ENCODE data around the gene IDE. TPM values are rescaled to one million over a fixed set of nuclear protein-coding genes. Genes with fewer than 3 reads are reported as not detected.

Gene IDE
- total RNA-seq, 1 experiment from 2014 or later: 30.6 TPM

DNA sequence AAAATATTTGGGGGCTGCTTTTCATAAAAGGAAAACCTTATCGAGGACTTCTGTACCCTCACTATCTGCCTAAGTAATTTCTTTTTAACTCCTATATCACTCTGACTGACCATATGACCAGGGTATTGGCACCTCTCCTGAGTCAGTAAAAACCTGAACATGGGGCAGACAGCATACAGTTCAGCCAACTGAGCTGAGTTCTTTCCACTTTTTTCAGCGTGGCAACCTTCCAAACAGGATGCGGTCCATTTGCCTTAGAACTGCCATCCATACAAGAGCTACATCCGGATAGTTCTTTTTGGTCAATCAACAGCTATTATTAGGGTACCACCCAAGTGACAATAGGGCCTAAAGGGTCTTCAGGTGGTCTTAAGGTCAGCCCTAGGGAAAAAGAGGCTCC, 160.4 kb downstream of the IDE start:
- H3K27me3 Mint-ChIP-seq (ENCODE audit: unreplicated experiment): no peaks in the 10 kb centered on the region
- H3K36me3 Mint-ChIP-seq (ENCODE audit: insufficient read depth, unreplicated experiment): no peaks in the 10 kb centered on the region
- no peaks in the 10 kb centered on the region for H3K4me1 Mint-ChIP-seq (ENCODE audit: low read depth, unreplicated experiment)
- TF ChIP-seq, protein P1, sequence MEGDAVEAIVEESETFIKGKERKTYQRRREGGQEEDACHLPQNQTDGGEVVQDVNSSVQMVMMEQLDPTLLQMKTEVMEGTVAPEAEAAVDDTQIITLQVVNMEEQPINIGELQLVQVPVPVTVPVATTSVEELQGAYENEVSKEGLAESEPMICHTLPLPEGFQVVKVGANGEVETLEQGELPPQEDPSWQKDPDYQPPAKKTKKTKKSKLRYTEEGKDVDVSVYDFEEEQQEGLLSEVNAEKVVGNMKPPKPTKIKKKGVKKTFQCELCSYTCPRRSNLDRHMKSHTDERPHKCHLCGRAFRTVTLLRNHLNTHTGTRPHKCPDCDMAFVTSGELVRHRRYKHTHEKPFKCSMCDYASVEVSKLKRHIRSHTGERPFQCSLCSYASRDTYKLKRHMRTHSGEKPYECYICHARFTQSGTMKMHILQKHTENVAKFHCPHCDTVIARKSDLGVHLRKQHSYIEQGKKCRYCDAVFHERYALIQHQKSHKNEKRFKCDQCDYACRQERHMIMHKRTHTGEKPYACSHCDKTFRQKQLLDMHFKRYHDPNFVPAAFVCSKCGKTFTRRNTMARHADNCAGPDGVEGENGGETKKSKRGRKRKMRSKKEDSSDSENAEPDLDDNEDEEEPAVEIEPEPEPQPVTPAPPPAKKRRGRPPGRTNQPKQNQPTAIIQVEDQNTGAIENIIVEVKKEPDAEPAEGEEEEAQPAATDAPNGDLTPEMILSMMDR (IDR thresholded peaks at IDR 0.05; ENCODE audit: unreplicated experiment): no peak
- no peaks in the 10 kb centered on the region for H3K9me3 Mint-ChIP-seq (ENCODE audit: low read depth, unreplicated experiment)
- H3K4me3 Mint-ChIP-seq (ENCODE audit: low read depth, unreplicated experiment): no peak overlapping the region
- DNase-seq: no peak
- BruUV-seq (replicated peaks): no TSS peak
- CTCF ChIA-PET: no interaction called here
- intact Hi-C loops (cut with micrococcal nuclease; ENCODE audit: unreplicated experiment): no loop called here
- H3K27ac Mint-ChIP-seq (ENCODE audit: unreplicated experiment): no peak overlapping the region

DNA sequence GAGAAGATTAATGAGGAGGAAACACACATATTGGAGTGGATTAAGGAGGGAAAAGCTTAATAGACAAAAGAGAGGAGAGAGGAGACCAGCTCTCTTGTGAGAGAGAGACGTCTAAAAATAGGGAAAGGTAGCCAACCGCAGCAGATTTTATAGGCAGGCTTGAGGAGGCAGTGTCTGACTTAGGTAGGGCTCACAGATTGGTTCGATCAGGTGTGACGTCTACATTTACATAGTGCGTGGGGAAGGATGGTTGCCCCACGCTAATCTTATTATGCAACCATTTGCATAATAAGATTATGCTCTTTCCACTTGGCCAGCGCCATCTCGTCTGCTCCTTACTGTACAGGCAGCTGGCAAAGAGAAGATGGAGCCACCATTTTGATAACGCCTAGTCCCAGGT, 160.9 kb downstream of the IDE start:
- Mint-ChIP-seq H3K36me3 (ENCODE audit: insufficient read depth, unreplicated experiment) (no peaks in the 10 kb centered on the region), H3K4me3 (ENCODE audit: low read depth, unreplicated experiment) (no peak overlapping the region), H3K27ac (ENCODE audit: unreplicated experiment) (no peak overlapping the region), H3K4me1 (ENCODE audit: low read depth, unreplicated experiment) (no peaks in the 10 kb centered on the region), H3K27me3 (ENCODE audit: unreplicated experiment) (no peaks in the 10 kb centered on the region), H3K9me3 (ENCODE audit: low read depth, unreplicated experiment) (no peaks in the 10 kb centered on the region)
- no TSS peak for BruUV-seq (replicated peaks)
- CTCF ChIA-PET: no interaction called here
- intact Hi-C loops (cut with micrococcal nuclease; ENCODE audit: unreplicated experiment): no loop called here
- DNase-seq: no peak
- TF ChIP-seq, protein P1 (IDR thresholded peaks at IDR 0.05; ENCODE audit: unreplicated experiment): no peak

DNA sequence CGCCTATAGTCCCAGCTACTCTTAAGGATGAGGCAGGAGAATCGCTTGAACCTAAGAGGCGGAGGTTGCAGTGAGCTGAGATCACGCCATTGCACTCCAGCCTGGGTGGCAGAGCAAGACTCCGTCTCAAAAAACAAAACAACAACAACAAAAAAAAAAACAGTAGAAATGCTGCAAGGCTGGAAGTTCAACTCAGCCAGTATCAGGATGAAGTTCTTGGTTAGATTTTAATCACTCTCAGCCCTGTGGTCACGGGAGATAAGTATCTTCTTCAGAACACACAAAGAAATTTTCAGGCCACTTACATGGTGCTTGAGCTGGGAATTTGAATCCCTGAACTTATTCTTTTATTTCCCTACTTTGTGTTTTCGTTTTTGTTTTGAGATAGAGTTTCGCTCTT, 162.5 kb downstream of the IDE start:
- CTCF ChIA-PET: no interaction called here
- TF ChIP-seq, protein P1 (IDR thresholded peaks at IDR 0.05; ENCODE audit: unreplicated experiment): no peak
- DNase-seq: no peak
- no peak overlapping the region for H3K27ac Mint-ChIP-seq (ENCODE audit: unreplicated experiment)
- no peaks in the 10 kb centered on the region for H3K4me1 Mint-ChIP-seq (ENCODE audit: low read depth, unreplicated experiment)
- H3K36me3 Mint-ChIP-seq (ENCODE audit: insufficient read depth, unreplicated experiment): no peaks in the 10 kb centered on the region
- BruUV-seq (replicated peaks): no TSS peak
- no peak overlapping the region for H3K4me3 Mint-ChIP-seq (ENCODE audit: low read depth, unreplicated experiment)
- no peaks in the 10 kb centered on the region for H3K27me3 Mint-ChIP-seq (ENCODE audit: unreplicated experiment)
- no peaks in the 10 kb centered on the region for H3K9me3 Mint-ChIP-seq (ENCODE audit: low read depth, unreplicated experiment)
- intact Hi-C loops (cut with micrococcal nuclease; ENCODE audit: unreplicated experiment): no loop called here

DNA sequence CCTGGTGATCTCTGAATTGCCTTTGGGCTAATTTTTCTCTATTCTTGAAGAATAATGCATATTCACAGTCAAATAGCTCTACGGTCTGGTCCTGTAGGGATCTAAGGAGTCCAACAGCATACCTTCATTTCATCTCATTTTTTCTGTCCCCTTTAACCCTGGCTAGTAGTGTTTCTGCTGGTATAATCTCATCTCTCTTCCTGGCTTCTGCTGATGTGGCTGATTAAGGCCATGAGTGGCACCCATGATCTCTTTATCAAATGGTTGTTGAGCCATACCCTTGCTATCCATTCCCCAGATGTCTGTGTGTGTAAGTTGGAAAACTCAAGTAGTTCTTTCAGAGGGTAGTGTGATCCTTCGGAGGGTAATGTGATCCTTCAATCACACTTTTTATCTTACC, 163.4 kb downstream of the IDE start:
- CTCF ChIA-PET: no interaction called here
- TF ChIP-seq, protein P1 (IDR thresholded peaks at IDR 0.05; ENCODE audit: unreplicated experiment): no peak
- Mint-ChIP-seq H3K4me3 (ENCODE audit: low read depth, unreplicated experiment) (no peak overlapping the region), H3K27ac (ENCODE audit: unreplicated experiment) (no peak overlapping the region), H3K36me3 (ENCODE audit: insufficient read depth, unreplicated experiment) (no peaks in the 10 kb centered on the region), H3K27me3 (ENCODE audit: unreplicated experiment) (no peaks in the 10 kb centered on the region), H3K9me3 (ENCODE audit: low read depth, unreplicated experiment) (no peaks in the 10 kb centered on the region), H3K4me1 (ENCODE audit: low read depth, unreplicated experiment) (no peaks in the 10 kb centered on the region)
- DNase-seq: no peak
- intact Hi-C loops (cut with micrococcal nuclease; ENCODE audit: unreplicated experiment): no loop called here
- no TSS peak for BruUV-seq (replicated peaks)

DNA sequence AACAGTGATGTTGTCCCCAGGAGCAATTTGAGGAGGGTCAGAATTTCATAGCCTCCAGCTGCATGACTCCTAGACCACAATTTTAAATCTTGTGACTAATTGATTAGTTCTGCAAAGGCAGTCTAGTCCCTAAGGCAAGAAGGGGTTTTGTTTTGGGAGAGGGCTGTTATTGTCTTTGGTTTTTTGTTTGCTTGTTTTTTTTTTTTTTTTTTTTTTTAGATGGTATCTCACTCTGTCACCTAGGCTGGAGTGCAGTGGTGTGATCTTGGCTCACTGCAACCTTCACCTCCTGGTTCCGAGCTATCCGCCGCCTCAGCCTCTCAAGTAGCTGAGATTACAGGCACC, 165.9 kb downstream of the IDE start:
- no peaks in the 10 kb centered on the region for H3K9me3 Mint-ChIP-seq (ENCODE audit: low read depth, unreplicated experiment)
- H3K27ac Mint-ChIP-seq (ENCODE audit: unreplicated experiment): no peak overlapping the region
- no TSS peak for BruUV-seq (replicated peaks)
- intact Hi-C loops (cut with micrococcal nuclease; ENCODE audit: unreplicated experiment): no loop called here
- H3K4me1 Mint-ChIP-seq (ENCODE audit: low read depth, unreplicated experiment): no peaks in the 10 kb centered on the region
- no peak for DNase-seq
- no peak overlapping the region for H3K4me3 Mint-ChIP-seq (ENCODE audit: low read depth, unreplicated experiment)
- no peaks in the 10 kb centered on the region for H3K36me3 Mint-ChIP-seq (ENCODE audit: insufficient read depth, unreplicated experiment)
- CTCF ChIA-PET: no interaction called here
- peaks cover under 1% of the 10 kb centered on the region for H3K27me3 Mint-ChIP-seq (ENCODE audit: unreplicated experiment)
- TF ChIP-seq, protein P1 (IDR thresholded peaks at IDR 0.05; ENCODE audit: unreplicated experiment): no peak
